Common myeloid progenitor, CD34-positive (primary cell): ENCODE measurements around the gene ABCA2.
A peak's percentile ranks its signal among the peaks of the same experiment; 100 is the strongest.

ENCODE experiments used
- CTCF ChIA-PET: fragments of 350-600 bp; sonication (Branson Sonifier 250); formaldehyde crosslinking; loops from one replicate; lab custom pipeline; 2021; ENCODE audit warnings: antibody characterized with exemption; lab: Charles Lee
- POLR2A ChIA-PET: fragments of 350-600 bp; sonication (Branson Sonifier 250); formaldehyde crosslinking; loops from one replicate; lab custom pipeline; 2021; ENCODE audit warnings: antibody characterized with exemption; lab: Charles Lee
- DNase-seq, 3 donors: peaks; one replicate each; pipeline versions ENCODE4 v3.0.0 to v3.0.0-alpha.2; 2013
- H3K27ac ChIP-seq, 2 experiments: 1 replicate in 1 of 2; 2 replicates in 1 of 2; pipeline ENCODE4 v1.7.0; 2013; ENCODE audit warnings: inconsistent platforms in 2 of 2, low read length in 2 of 2, mild to moderate bottlenecking in 2 of 2, low read depth in 1 of 2, moderate library complexity in 1 of 2; ENCODE audit not compliant: severe bottlenecking in 2 of 2, insufficient read depth in 1 of 2, poor library complexity in 1 of 2
- H3K27me3 ChIP-seq, 5 experiments: replicated peaks in 2 of 5; 1 replicate in 3 of 5; 2 replicates in 2 of 5; pipeline versions ENCODE4 v1.6.1 to v1.7.0; 2013; ENCODE audit warnings: low read length in 4 of 5, mild to moderate bottlenecking in 2 of 5, moderate library complexity in 2 of 5, inconsistent platforms in 1 of 5; ENCODE audit not compliant: insufficient read depth in 5 of 5, control insufficient read depth in 4 of 5
- H3K36me3 ChIP-seq, 4 experiments: 1 replicate in 2 of 4; 2 replicates in 2 of 4; pipeline versions ENCODE4 v1.6.1 to v1.7.0; 2013; ENCODE audit warnings: low read length in 3 of 4, control low read depth in 1 of 4, mild to moderate bottlenecking in 1 of 4; ENCODE audit not compliant: control insufficient read depth in 4 of 4, insufficient read depth in 4 of 4
- H3K4me1 ChIP-seq, 4 experiments: 1 replicate in 3 of 4; 2 replicates in 1 of 4; pipeline versions ENCODE4 v1.6.1 to v1.7.1; 2013; ENCODE audit warnings: low read length in 3 of 4, mild to moderate bottlenecking in 3 of 4, control low read depth in 1 of 4, inconsistent platforms in 1 of 4, moderate library complexity in 1 of 4; ENCODE audit not compliant: control insufficient read depth in 4 of 4, insufficient read depth in 4 of 4; ENCODE audit errors: control extremely low read depth in 1 of 4
- H3K4me3 ChIP-seq, 7 experiments: 1 replicate in 4 of 7; 2 replicates in 3 of 7; pipeline versions ENCODE4 v1.5.1 to v1.7.0; 2013; ENCODE audit warnings: mild to moderate bottlenecking in 7 of 7, low read length in 6 of 7, moderate library complexity in 6 of 7, inconsistent platforms in 2 of 7, low read depth in 2 of 7, control low read depth in 1 of 7; ENCODE audit not compliant: insufficient read depth in 4 of 7, control insufficient read depth in 1 of 7; ENCODE audit errors: extremely low read depth in 1 of 7
- H3K9me3 ChIP-seq, 5 experiments: 1 replicate in 4 of 5; 2 replicates in 1 of 5; pipeline versions ENCODE4 v1.6.1 to v1.7.1; 2013; ENCODE audit warnings: low read length in 4 of 5, mild to moderate bottlenecking in 2 of 5, inconsistent platforms in 1 of 5, low read depth in 1 of 5, moderate library complexity in 1 of 5; ENCODE audit not compliant: control insufficient read depth in 4 of 5, insufficient read depth in 2 of 5; ENCODE audit errors: control extremely low read depth in 1 of 5
- WGBS: methylation state at CpG from one replicate; pipeline ENCODE4 v1.1.5; 2013; ENCODE audit not compliant: insufficient coverage; 5-methylcytosine and 5-hydroxymethylcytosine counted together

ABCA2 gene

GRCh38 chr9:137067860-137068538 lies 40.0 kb upstream of the ABCA2 start:
- Histone ChIP-seq H3K27me3 (no peaks in the 10 kb centered on the region), H3K4me1 (peaks cover 0 to 37% (median 30%) of the 10 kb centered on the region in 4 experiments), H3K36me3 (peaks cover 0 to 26% (median 4%) of the 10 kb centered on the region in 4 experiments), H3K9me3 (no peaks in the 10 kb centered on the region), H3K4me3 (no peak overlapping the region), H3K27ac (no peak overlapping the region)
- DNase-seq: peak; percentile 93 to 96 (median 94)
- 60% methylated on average over 12 of the region's 12 CpGs for WGBS
- CTCF ChIA-PET: interaction anchor here (0.6 to 8.9 kb wide), 19 partner anchors 9 to 274 kb away, joined by 3 to 76 read pairs (median 4); partner anchors contain the start of genes ABCA2, MAN1B1, NPDC1 and RNF224
- POLR2A ChIA-PET: no interaction called here

- Histone ChIP-seq H3K9me3 (no peaks in the 10 kb centered on the region), H3K27ac (no peak overlapping the region), H3K4me1 (peaks cover 0 to 28% (median 26%) of the 10 kb centered on the region in 4 experiments), H3K36me3 (peaks cover 0 to 26% (median 4%) of the 10 kb centered on the region in 4 experiments), H3K4me3 (no peak overlapping the region), H3K27me3 (no peaks in the 10 kb centered on the region)
- 94% methylated on average over 21 of the region's 26 CpGs for WGBS
- no peak for DNase-seq
- ChIA-PET CTCF (interaction anchor here (1.0 to 8.9 kb wide), 11 partner anchors 8 to 280 kb away, joined by 3 to 76 read pairs (median 8); partner anchors contain the start of genes ABCA2, MAN1B1, NPDC1 and UAP1L1), POLR2A (no interaction called here)
Observed at GRCh38 chr9:137066096-137066861, 38.2 kb upstream of the ABCA2 start.

GRCh38 chr9:137065336-137065967 lies 37.4 kb upstream of the ABCA2 start:
- peaks cover 0 to 24% (median 19%) of the 10 kb centered on the region in 4 experiments for H3K4me1 ChIP-seq

GRCh38 chr9:137064880-137065164 lies 36.8 kb upstream of the ABCA2 start:
- H3K4me3 ChIP-seq: no peak overlapping the region
- CTCF ChIA-PET: interaction anchor here (1.0 to 8.9 kb wide), 10 partner anchors 7 to 279 kb away, joined by 3 to 76 read pairs (median 8); partner anchors contain the start of genes NPDC1 and UAP1L1

More at GRCh38 chr9:137065336-137065967, 37.4 kb upstream of the ABCA2 start:
- 96% methylated on average over 21 of the region's 23 CpGs for WGBS
- Histone ChIP-seq H3K36me3 (peaks cover 0 to 26% (median 4%) of the 10 kb centered on the region in 4 experiments), H3K9me3 (no peaks in the 10 kb centered on the region), H3K27me3 (no peaks in the 10 kb centered on the region), H3K4me3 (no peak overlapping the region), H3K27ac (no peak overlapping the region)
- CTCF ChIA-PET: interaction anchor here (1.1 to 8.9 kb wide), 11 partner anchors 8 to 279 kb away, joined by 3 to 76 read pairs (median 8); partner anchors contain the start of genes ABCA2, MAN1B1, NPDC1 and UAP1L1
- no peak for DNase-seq
- POLR2A ChIA-PET: no interaction called here

GRCh38 chr9:137064027-137064879 lies 36.2 kb upstream of the ABCA2 start:
- Histone ChIP-seq H3K9me3 (no peaks in the 10 kb centered on the region), H3K36me3 (peaks cover 0 to 26% (median 4%) of the 10 kb centered on the region in 4 experiments), H3K4me3 (no peak overlapping the region), H3K4me1 (peaks cover 0 to 22% (median 8%) of the 10 kb centered on the region in 4 experiments), H3K27me3 (no peaks in the 10 kb centered on the region), H3K27ac (no peak overlapping the region)
- ChIA-PET POLR2A (interaction anchor here (0.6 to 0.8 kb wide), 2 partner anchors 29 to 98 kb away, joined by 3 read pairs; no protein-coding TSS in a partner anchor), CTCF (interaction anchor here (1.0 to 8.9 kb wide), 13 partner anchors 6 to 278 kb away, joined by 3 to 76 read pairs (median 4); no protein-coding TSS in a partner anchor)
- WGBS: 56% methylated on average over 51 of the region's 55 CpGs
- DNase-seq: peak; percentile 27 to 51 (median 38)

More at GRCh38 chr9:137064880-137065164, 36.8 kb upstream of the ABCA2 start:
- Histone ChIP-seq H3K27me3 (no peaks in the 10 kb centered on the region), H3K4me1 (peaks cover 0 to 27% (median 14%) of the 10 kb centered on the region in 4 experiments), H3K36me3 (peaks cover 0 to 26% (median 4%) of the 10 kb centered on the region in 4 experiments), H3K9me3 (no peaks in the 10 kb centered on the region), H3K27ac (no peak overlapping the region)
- DNase-seq: no peak
- WGBS: 95% methylated on average over 12 of the region's 12 CpGs
- POLR2A ChIA-PET: no interaction called here
